Uterus (tissue), 4 donors: ENCODE measurements around the gene TDRD1. TPM values are rescaled to one million over a fixed set of nuclear protein-coding genes. Genes with fewer than 3 reads are reported as not detected.

Experiments
- DNase-seq, 2 donors: peaks; one replicate each; pipeline ENCODE4 v3.0.0-alpha.2; 2019 to 2020
- H3K27ac ChIP-seq, 2 donors: fragments of 200-600 bp; sonication (generic); 1 replicate in 1 of 2; 2 replicates in 1 of 2; pipeline ENCODE4 v1.5.1; 2016 to 2018
- H3K27me3 ChIP-seq, 2 donors: fragments of 200-600 bp; sonication (generic); one replicate each; pipeline ENCODE4 v1.5.1; 2018 to 2019; ENCODE audit warnings: control low read depth in 1 of 2
- H3K36me3 ChIP-seq, 2 donors: fragments of 200-600 bp; sonication (generic); one replicate each; pipeline ENCODE4 v1.5.1; 2019; ENCODE audit warnings: control low read depth in 1 of 2
- H3K4me1 ChIP-seq, 2 donors: fragments of 200-600 bp; sonication (generic); one replicate each; pipeline ENCODE4 v1.5.1; 2018 to 2019; ENCODE audit warnings: control low read depth in 1 of 2
- H3K4me3 ChIP-seq, 2 donors: fragments of 200-600 bp; sonication (generic); 1 replicate in 1 of 2; 2 replicates in 1 of 2; pipeline ENCODE4 v1.5.1; 2018 to 2019; ENCODE audit warnings: mild to moderate bottlenecking in 1 of 2
- H3K9me3 ChIP-seq, 2 donors: fragments of 200-600 bp; sonication (generic); one replicate each; pipeline ENCODE4 v1.5.1; 2019; ENCODE audit warnings: control low read depth in 1 of 2
- CTCF ChIP-seq, 4 experiments: fragments of 200-600 bp in 2 of 4; fragments of 450-650 bp in 2 of 4; sonication (generic) in 2 of 4; IDR thresholded peaks; one replicate each; pipeline ENCODE4 v1.5.1; 2016 to 2019; ENCODE audit warnings: antibody characterized with exemption in 4 of 4, mild to moderate bottlenecking in 2 of 4, moderate library complexity in 1 of 4
- POLR2A ChIP-seq, 2 donors: fragments of 450-650 bp; IDR thresholded peaks; one replicate each; pipeline ENCODE4 v1.6.1; 2016; ENCODE audit warnings: antibody characterized with exemption in 2 of 2, mild to moderate bottlenecking in 1 of 2, moderate library complexity in 1 of 2
- intact Hi-C: fragments of 100-400 bp; cut with DNase I; formaldehyde crosslinking; loops from one replicate; pipeline ENCODE4 v1.15.1; 2023; ENCODE audit warnings: low total_unique reads
- microRNA counts, 2 donors: library from miRNA; unstranded; fragments of <30 nt; microRNA quantifications; one replicate each; lab custom pipeline; 2016 to 2017
- small RNA-seq: library from RNA; depleted of rRNA; stranded (forward); fragments of <200 nt; gene quantifications from one replicate; pipeline ENCODE3, GENCODE V24; 2016
- total RNA-seq, 4 donors: library from RNA; depleted of rRNA in 3 of 4; stranded (reverse); fragments of >200 nt in 3 of 4; gene quantifications; one replicate each; pipeline versions ENCODE4 v1.1.0 to v1.2.4, GENCODE V29; 2014 to 2023
- donor health status: DM: yes; HTN: yes; CAD: no.

The TDRD1 gene
- total RNA-seq, 4 donors from 2014 or later: 0.49 to 1.5 TPM; not detected in 2

GRCh38 chr10:114281461-114281860 is 102.3 kb downstream of the TDRD1 start:
- TF ChIP-seq CTCF (IDR thresholded peaks at IDR 0.05) (no peak), POLR2A (IDR thresholded peaks at IDR 0.05) (no peak)
- no peaks in the 10 kb centered on the region for H3K9me3 ChIP-seq
- H3K4me1 ChIP-seq: no peaks in the 10 kb centered on the region
- intact Hi-C loops: no loop called here
- H3K4me3 ChIP-seq: no peak overlapping the region
- H3K27me3 ChIP-seq: no peaks in the 10 kb centered on the region
- no peaks in the 10 kb centered on the region for H3K36me3 ChIP-seq
- DNase-seq: no peak
- no peak overlapping the region for H3K27ac ChIP-seq

MicroRNA genes within 50 kb of the gene (microRNA counts, 767-probe panel; counts per million panel counts)
- 0 counts per million in 2 donors for microRNA hsa-miR-2110 (lab: Ali Mortazavi, UCI)

Small RNA genes lying within 50 kb of the gene (small RNA-seq; reads per million reads assigned to genes)
- not detected for gene RF02277

Other genes with a start within 250 kb of the TDRD1 start
- under 1 TPM in 1 of 4 donors, not detected in 3; 0.18 TPM for gene ADRB1, start 135.5 kb upstream of the TDRD1 start, total RNA-seq
- 10 to 100 TPM in 3 of 4 donors, 1 to 10 TPM in 1; 7.6 to 52.6 (median 24.9) TPM for gene CCDC186, start 5.2 kb upstream of the TDRD1 start, total RNA-seq
- 10 to 100 TPM in 1 of 4 donors, 1 to 10 TPM in 1, not detected in 2; 2.5 to 22.6 TPM for gene VWA2, start 59.9 kb downstream of the TDRD1 start, total RNA-seq
- gene AFAP1L2, start 225.1 kb downstream of the TDRD1 start, total RNA-seq: 10 to 100 TPM; 28.4 to 86.6 (median 48.6) TPM